Neural cell (in vitro differentiated cells): ENCODE data around the gene COL4A4. TPM values are rescaled to one million over a fixed set of nuclear protein-coding genes. Genes with fewer than 3 reads are reported as not detected.

Source experiments
- H2AFZ ChIP-seq: fragments of 200-600, 300-800 bp; sonication (generic), shearing (Covaris generic); 2 replicates; pipeline ENCODE4 v1.6.0; 2014; ENCODE audit warnings: low read depth, mild to moderate bottlenecking, antibody characterized with exemption, low read length, moderate library complexity
- H3F3A ChIP-seq: fragments of 200-600 bp; shearing (Covaris generic); 2 replicates; pipeline ENCODE4 v1.6.1; 2016; ENCODE audit warnings: mild to moderate bottlenecking, moderate library complexity, mixed read lengths, antibody characterized with exemption, low read length; ENCODE audit not compliant: insufficient read depth, poor library complexity, severe bottlenecking
- H3K27ac ChIP-seq: fragments of 200-600, 300-800 bp; sonication (generic), shearing (Covaris generic); 2 replicates; pipeline ENCODE4 v1.5.1; 2014; ENCODE audit warnings: mild to moderate bottlenecking, low read length, moderate library complexity
- H3K27me3 ChIP-seq: fragments of 300-800, 200-600 bp; sonication (generic), shearing (Covaris generic); 2 replicates; pipeline ENCODE4 v1.6.0; 2014; ENCODE audit warnings: mild to moderate bottlenecking, low read depth, low read length, moderate library complexity; ENCODE audit not compliant: insufficient read depth
- H3K36me3 ChIP-seq: fragments of 300-800, 200-600 bp; sonication (generic), shearing (Covaris generic); 2 replicates; pipeline ENCODE4 v1.5.1; 2014; ENCODE audit warnings: mild to moderate bottlenecking, antibody characterized with exemption, low read length, moderate library complexity; ENCODE audit not compliant: insufficient read depth
- H3K4me2 ChIP-seq: fragments of 300-800, 200-600 bp; sonication (generic), shearing (Covaris generic); 2 replicates; pipeline ENCODE4 v1.6.0; 2014; ENCODE audit warnings: mild to moderate bottlenecking, low read length
- H3K4me3 ChIP-seq: fragments of 300-800, 200-600 bp; sonication (generic), shearing (Covaris generic); 2 replicates; pipeline ENCODE4 v1.5.1; 2014; ENCODE audit warnings: mild to moderate bottlenecking, low read length, moderate library complexity
- H3K79me2 ChIP-seq: fragments of 200-600 bp; shearing (Covaris generic); replicated peaks from 2 replicates; pipeline ENCODE4 v1.6.0; 2014; ENCODE audit warnings: mild to moderate bottlenecking, low read length, moderate library complexity; ENCODE audit not compliant: insufficient read depth
- H3K9ac ChIP-seq: fragments of 300-800, 200-600 bp; sonication (generic), shearing (Covaris generic); 2 replicates; pipeline ENCODE4 v1.6.1; 2016; ENCODE audit warnings: mild to moderate bottlenecking, low read length, mixed read lengths
- H3K9me2 ChIP-seq: fragments of 200-600 bp; shearing (Covaris generic); 2 replicates; pipeline ENCODE4 v1.6.1; 2016; ENCODE audit warnings: mild to moderate bottlenecking, low read length, mixed read lengths; ENCODE audit not compliant: insufficient read depth
- H3K9me3 ChIP-seq: fragments of 200-600, 300-800 bp; sonication (generic), shearing (Covaris generic); 2 replicates; pipeline ENCODE4 v1.6.1; 2016; ENCODE audit warnings: mild to moderate bottlenecking, mixed run types, low read length, moderate library complexity, mixed read lengths
- H4K20me1 ChIP-seq: fragments of 200-600 bp; shearing (Covaris generic); 2 replicates; pipeline ENCODE4 v1.6.1; 2016; ENCODE audit warnings: mild to moderate bottlenecking, mixed run types; ENCODE audit not compliant: insufficient read depth
- CTCF ChIP-seq: fragments of 450-650 bp; IDR thresholded peaks from 2 replicates; pipeline ENCODE4 v1.5.1; 2014; ENCODE audit warnings: antibody characterized with exemption, mild to moderate bottlenecking, moderate library complexity; ENCODE audit not compliant: poor library complexity, severe bottlenecking
- EP300 ChIP-seq: fragments of 450-650 bp; conservative IDR thresholded peaks from 2 replicates; pipeline ENCODE4 v1.6.1; 2014; ENCODE audit warnings: antibody characterized with exemption, mild to moderate bottlenecking, moderate library complexity; ENCODE audit not compliant: poor library complexity, severe bottlenecking
- EZH2 ChIP-seq: fragments of 200-600, 300-800 bp; shearing (Covaris generic), sonication (generic); IDR thresholded peaks from 2 replicates; pipeline ENCODE4 v1.6.1; 2014; ENCODE audit warnings: antibody characterized with exemption, low read length, borderline replicate concordance, mild to moderate bottlenecking; ENCODE audit not compliant: insufficient read depth, poor library complexity, severe bottlenecking
- MXI1 ChIP-seq: fragments of 450-650 bp; conservative IDR thresholded peaks from 2 replicates; pipeline ENCODE4 v1.6.1; 2014; ENCODE audit warnings: antibody characterized with exemption, mild to moderate bottlenecking; ENCODE audit not compliant: poor library complexity, severe bottlenecking
- POLR2AphosphoS5 ChIP-seq: IDR thresholded peaks from 2 replicates; pipeline ENCODE4 v1.6.1; 2012
- RAD21 ChIP-seq: fragments of 450-650 bp; conservative IDR thresholded peaks from 2 replicates; pipeline ENCODE4 v1.6.1; 2014; ENCODE audit warnings: antibody characterized with exemption, mild to moderate bottlenecking, moderate library complexity
- REST ChIP-seq: IDR thresholded peaks from 2 replicates; pipeline ENCODE4 v1.6.1; 2012; ENCODE audit warnings: borderline replicate concordance
- SMC3 ChIP-seq: fragments of 450-650 bp; conservative IDR thresholded peaks from 2 replicates; pipeline ENCODE4 v1.6.1; 2014; ENCODE audit warnings: antibody characterized with exemption, mild to moderate bottlenecking, moderate library complexity; ENCODE audit not compliant: poor library complexity
- TAF1 ChIP-seq: IDR thresholded peaks from 2 replicates; pipeline ENCODE4 v1.6.1; 2012; ENCODE audit warnings: low read depth
- polyA plus RNA-seq: library from polyadenylated mRNA; depleted of rRNA; stranded (reverse); fragments of >200 nt; gene quantifications from 2 replicates; pipeline ENCODE4 v1.2.3, GENCODE V29; 2014

The COL4A4 gene
- polyA plus RNA-seq, 1 donor from 2014 or later = 0.35 TPM

GRCh38 chr2:226977775-226978190, 186.2 kb downstream of the COL4A4 start:
- no peak overlapping the region for H3K4me2 ChIP-seq
- H3K36me3 ChIP-seq = peaks cover 5% of the 10 kb centered on the region
- H3K79me2 ChIP-seq = no peaks in the 10 kb centered on the region
- H3K27me3 ChIP-seq = no peaks in the 10 kb centered on the region
- H3K9me2 ChIP-seq = no peaks in the 10 kb centered on the region
- no peak overlapping the region for H3K4me3 ChIP-seq
- no peaks in the 10 kb centered on the region for H4K20me1 ChIP-seq
- H3K9ac ChIP-seq = no peak overlapping the region
- no peak overlapping the region for H3K27ac ChIP-seq
- TF ChIP-seq POLR2AphosphoS5 = no peak
- no peaks in the 10 kb centered on the region for H3K9me3 ChIP-seq
- no peak overlapping the region for H2AFZ ChIP-seq
- no peaks in the 10 kb centered on the region for H3F3A ChIP-seq

- H3K9me2 ChIP-seq = no peaks in the 10 kb centered on the region
- no peak overlapping the region for H3K4me2 ChIP-seq
- TF ChIP-seq TAF1 = no peak
- no peak for TF ChIP-seq MXI1
- no peak for TF ChIP-seq REST
- TF ChIP-seq POLR2AphosphoS5 = no peak
- TF ChIP-seq RAD21 = no peak
- H3K27me3 ChIP-seq = no peaks in the 10 kb centered on the region
- H2AFZ ChIP-seq = no peak overlapping the region
- H3K9me3 ChIP-seq = no peaks in the 10 kb centered on the region
- H3K4me3 ChIP-seq = no peak overlapping the region
- no peaks in the 10 kb centered on the region for H3K79me2 ChIP-seq
- no peak overlapping the region for H3K27ac ChIP-seq
- peaks cover 5% of the 10 kb centered on the region for H3K36me3 ChIP-seq
- H3K9ac ChIP-seq = no peak overlapping the region
- H4K20me1 ChIP-seq = no peaks in the 10 kb centered on the region
- no peaks in the 10 kb centered on the region for H3F3A ChIP-seq
These were observed 190.2 kb downstream of the COL4A4 start for GRCh38 chr2:226973816-226974215.

GRCh38 chr2:226971770-226972169, 192.2 kb downstream of the COL4A4 start:
- H3K9me3 ChIP-seq = no peaks in the 10 kb centered on the region
- no peak overlapping the region for H3K27ac ChIP-seq
- H4K20me1 ChIP-seq = no peaks in the 10 kb centered on the region
- no peak overlapping the region for H3K4me3 ChIP-seq
- no peak overlapping the region for H3K9ac ChIP-seq
- no peaks in the 10 kb centered on the region for H3K79me2 ChIP-seq
- H3K4me2 ChIP-seq = no peak overlapping the region
- H3K9me2 ChIP-seq = no peaks in the 10 kb centered on the region
- H2AFZ ChIP-seq = no peak overlapping the region
- no peaks in the 10 kb centered on the region for H3K27me3 ChIP-seq
- peaks cover 5% of the 10 kb centered on the region for H3K36me3 ChIP-seq
- H3F3A ChIP-seq = no peaks in the 10 kb centered on the region
- no peak for TF ChIP-seq POLR2AphosphoS5
- no peak for TF ChIP-seq CTCF
- no peak for TF ChIP-seq EZH2
- TF ChIP-seq TAF1 = no peak
- TF ChIP-seq SMC3 = no peak
- no peak for TF ChIP-seq EP300
- no peak for TF ChIP-seq REST
- TF ChIP-seq MXI1 = no peak
- no peak for TF ChIP-seq RAD21
